GM19025 (cell line): ENCODE data around the gene RTN4IP1.
"Not testable (repeated sequence)": the region's sequence is repeated elsewhere in the genome, so short reads cannot be mapped to it uniquely, and the experiment has no call there.

Source experiments
- ATAC-seq: cut with Tn5 transposase; IDR thresholded peaks from one replicate; pipeline ENCODE4 v1.9.1; 2021; ENCODE audit warnings: mild to moderate bottlenecking, low read depth, moderate library complexity; ENCODE audit not compliant: unreplicated experiment

Gene RTN4IP1

GRCh38 chr6:106586815-106587415 is 42.4 kb downstream of the RTN4IP1 start:
- ATAC-seq = no peak

DNA sequence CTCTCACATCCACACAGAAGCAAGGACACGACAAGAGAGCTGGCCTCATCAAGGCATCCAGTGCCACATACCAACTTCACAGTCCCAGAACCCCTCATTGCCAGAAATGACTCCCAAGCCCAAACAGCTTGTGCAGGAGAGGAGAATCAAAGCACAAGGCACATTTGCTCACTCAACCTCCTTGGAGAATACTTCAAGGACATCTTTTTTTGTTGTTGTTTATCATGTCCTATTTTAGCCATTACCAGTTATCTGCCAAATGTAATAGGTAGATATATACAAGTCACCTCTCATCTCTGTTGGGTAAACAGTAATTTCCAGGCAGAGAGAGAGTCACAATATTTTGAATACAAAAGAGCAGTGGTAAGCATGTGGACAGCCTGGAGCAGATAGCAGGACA is 47.8 kb downstream of the RTN4IP1 start:
- ATAC-seq = no peak

DNA sequence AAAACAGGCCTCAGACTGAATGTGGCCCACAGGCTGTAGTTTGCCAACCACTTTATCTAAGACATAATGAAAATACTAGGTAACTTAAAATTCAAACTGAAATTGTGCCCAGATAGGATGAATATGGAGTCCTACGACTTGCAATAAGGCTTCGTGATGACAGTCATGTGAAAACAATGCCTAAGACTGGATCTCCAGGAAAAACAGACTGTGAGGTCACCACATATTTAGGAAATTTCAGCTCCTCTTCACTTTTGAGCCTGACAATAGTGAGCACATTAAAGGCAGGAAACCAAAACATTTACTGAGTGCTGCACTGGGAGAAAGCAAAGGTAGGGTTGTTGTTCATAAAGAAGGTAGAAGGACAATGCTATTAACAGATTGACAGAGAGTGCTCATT is 50.0 kb downstream of the RTN4IP1 start:
- ATAC-seq = no peak

- no peak for ATAC-seq
These were observed 54.4 kb downstream of the RTN4IP1 start for GRCh38 chr6:106574741-106575458.

GRCh38 chr6:106572875-106573585 is 56.3 kb downstream of the RTN4IP1 start:
- ATAC-seq = no peak

DNA sequence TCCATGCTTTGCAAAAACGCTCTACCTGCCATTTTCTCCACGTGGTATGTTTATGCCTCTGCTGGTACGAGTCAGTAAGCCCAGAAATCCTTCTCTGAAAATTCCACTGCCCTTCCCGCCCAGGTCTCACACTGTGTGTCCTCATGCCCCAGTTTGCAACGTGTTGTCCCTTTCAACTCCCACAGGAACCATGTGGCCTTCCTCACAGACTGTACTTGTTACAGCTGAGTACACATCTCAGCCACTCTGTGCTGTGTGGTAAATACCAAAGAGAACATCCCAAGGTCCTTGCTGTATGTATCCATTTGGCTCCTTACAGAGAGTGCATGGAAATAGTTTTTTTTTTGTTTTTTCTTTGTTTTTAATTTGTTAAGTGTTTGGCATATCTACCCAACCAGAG is 56.9 kb downstream of the RTN4IP1 start:
- ATAC-seq = no peak

DNA sequence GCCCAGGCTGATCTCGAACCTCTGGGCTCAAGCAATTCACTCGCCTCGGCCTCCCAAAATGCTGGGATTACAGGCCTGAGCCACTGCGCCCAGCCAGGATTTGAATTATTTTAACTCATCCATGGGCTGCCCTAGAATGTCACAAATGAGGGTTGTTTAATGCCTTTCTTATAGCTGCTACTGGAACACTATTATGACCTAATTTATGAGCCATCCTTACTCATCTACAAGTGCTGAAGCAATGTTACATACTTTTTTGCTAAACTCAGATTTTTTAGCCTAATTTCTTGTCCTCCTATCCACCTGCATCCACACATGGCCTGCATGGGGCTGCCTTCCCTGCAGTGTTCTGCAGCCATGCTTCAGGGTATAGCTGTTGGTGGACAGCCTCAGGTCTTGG is 59.9 kb downstream of the RTN4IP1 start:
- ATAC-seq = no peak

- no peak for ATAC-seq
These were observed 60.8 kb downstream of the RTN4IP1 start for GRCh38 chr6:106568530-106568929.

DNA sequence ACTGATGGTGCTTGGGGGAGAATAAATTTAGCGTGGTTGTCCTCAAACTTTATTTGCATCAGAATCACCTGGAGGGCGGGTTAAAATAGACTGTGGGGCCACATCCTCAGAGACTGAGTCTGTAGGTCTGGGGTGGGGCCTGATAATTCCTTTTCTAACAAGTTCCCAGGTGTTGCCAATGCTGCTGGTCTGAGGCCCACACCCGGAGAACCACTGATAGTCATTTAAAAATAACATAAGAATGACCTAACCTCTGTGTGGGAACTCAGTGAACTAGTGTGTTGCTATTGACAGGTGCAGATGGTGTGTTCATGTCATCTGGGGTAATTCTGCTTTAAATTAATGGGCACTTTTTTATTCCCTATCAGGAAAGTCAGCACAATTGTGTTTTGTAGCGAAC is 64.8 kb downstream of the RTN4IP1 start:
- ATAC-seq = no peak

- no peak for ATAC-seq
These were observed 65.7 kb downstream of the RTN4IP1 start for GRCh38 chr6:106563614-106564013.

- ATAC-seq = no peak
These were observed 67.5 kb downstream of the RTN4IP1 start for GRCh38 chr6:106561686-106562405.

DNA sequence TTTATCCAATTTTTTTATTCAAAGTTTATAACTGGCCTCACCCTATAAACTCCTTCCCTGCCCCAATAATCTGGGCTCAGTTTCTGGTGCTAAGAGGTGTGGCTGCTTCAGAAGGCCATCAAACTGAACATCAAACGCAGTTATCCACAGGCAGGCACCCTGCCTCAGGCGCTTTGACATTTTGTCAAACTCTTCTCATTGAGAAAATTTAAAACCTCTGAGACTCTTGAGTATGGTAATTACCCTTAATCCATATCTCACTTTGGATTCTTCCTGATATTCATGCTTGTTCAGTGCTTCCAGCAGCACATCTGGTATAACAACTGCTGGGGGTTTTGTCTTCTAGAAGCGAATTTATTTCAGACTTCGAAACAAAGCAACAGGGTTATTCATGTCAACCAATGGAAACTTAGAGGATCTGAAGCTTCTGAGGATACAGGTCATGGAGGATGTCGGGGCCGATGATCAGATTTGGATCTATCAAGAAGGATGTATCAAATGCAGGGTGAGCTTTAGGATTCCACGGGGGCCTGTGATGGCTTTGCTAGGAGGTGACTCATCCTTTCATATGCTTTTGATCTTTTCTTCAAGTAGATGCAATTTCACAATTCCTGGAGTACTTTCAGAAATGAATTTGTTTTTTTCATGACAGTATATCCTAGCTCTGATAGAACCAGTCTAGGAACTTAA is 68.2 kb downstream of the RTN4IP1 start:
- ATAC-seq = no peak

DNA sequence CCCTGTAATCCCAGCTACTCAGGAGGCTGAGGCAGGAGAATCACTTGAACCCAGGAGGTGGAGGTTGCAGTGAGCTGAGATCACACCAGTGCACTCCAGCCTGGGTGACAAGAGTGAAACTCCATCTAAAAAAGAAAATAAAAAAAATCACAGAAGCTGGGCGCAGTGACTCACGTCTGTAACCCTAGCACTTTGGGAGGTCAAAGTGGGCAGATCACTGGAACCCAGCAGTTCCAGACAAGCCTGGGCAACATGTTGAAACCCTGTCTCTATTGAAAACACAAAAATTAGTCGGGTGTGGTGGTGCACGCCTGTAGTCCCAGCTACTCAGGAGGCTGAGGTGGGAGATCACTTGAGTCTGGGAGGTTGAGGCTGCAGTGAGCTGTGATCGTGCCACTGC is 69.6 kb downstream of the RTN4IP1 start:
- ATAC-seq = not testable (repeated sequence)

- ATAC-seq = no peak
These were observed 70.9 kb downstream of the RTN4IP1 start for GRCh38 chr6:106558364-106558763.

GRCh38 chr6:106557837-106558236 is 71.5 kb downstream of the RTN4IP1 start:
- ATAC-seq = no peak

DNA sequence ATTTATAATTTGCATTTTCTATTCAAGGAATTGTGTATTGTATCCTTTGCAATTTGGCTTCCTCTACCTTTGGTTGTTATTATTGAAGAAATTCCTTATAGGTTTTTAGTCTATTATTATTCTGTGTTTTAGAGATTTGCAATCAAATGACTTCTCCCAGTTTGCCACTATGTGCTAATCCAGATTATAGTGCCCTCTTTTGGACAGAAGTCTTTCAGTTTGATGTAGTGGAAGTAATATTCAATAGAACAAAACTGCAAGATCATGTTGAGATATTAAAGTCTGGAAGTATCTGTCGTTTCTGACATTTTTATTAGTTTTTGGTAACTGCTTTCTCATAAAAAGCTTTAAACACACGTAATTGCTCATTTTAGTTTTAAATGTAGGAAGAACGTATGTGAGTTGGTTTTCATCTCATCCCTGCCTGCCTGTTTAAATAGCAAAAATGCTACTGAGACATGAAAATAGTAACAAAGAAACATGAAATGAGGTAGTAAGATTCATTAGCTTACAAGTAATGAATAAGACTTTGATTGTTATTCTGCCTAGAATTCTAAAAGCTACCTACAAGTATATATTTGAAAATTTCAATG is 72.8 kb downstream of the RTN4IP1 start:
- ATAC-seq = no peak

DNA sequence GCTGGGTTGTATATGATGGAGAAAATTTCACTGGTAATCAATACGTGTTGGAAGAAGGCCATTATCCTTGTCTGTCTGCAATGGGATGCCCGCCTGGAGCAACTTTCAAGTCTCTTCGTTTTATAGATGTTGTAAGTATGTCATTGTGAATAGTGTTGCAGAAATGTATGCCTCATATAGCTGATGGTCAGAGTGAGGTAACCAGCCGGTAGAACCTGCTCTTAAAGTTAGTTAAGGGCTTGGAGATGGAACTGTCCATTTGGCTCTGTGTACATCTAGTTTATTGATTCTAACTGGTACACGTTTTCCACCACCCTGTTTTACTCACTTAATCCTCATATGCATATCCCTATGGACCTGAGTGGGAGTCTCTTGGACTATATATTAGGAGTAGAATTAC is 73.5 kb downstream of the RTN4IP1 start:
- ATAC-seq = no peak

DNA sequence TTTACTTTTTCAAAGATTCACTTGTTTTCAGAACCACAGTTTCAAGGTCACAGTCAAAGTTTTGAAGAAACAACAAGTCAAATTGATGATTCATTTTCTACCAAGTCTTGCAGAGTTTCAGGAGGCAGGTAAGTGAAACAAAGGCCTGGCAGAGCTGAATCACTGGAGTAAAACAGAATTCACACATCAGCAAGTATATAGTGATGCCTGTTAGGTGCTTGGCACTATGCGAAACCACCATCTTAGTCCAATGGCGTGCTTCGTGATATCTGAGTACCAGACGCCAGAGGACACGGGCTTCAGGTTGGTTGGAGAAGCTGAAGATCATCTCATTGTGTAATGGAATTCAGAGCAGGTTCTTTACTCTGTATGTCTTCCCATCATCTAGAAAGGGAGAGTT is 75.9 kb downstream of the RTN4IP1 start:
- no peak for ATAC-seq

DNA sequence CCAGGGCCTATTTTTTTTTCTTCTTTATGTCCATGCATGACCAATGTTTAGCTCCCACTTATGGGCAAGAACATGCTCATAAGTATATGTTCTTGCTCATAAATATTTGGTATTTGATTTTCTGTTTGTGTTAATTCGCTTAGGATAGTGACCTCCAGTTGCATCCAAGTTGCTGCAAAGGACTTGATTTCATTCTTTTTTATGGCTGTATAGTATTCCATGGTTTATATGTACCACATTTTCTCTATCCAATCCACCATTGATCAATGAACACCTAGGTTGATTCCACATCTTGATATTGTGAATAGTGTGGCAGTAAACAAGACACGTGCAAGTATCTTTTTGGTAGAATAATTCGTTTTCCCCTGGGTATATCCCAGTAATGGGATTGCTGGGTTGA is 78.1 kb downstream of the RTN4IP1 start:
- no peak for ATAC-seq

DNA sequence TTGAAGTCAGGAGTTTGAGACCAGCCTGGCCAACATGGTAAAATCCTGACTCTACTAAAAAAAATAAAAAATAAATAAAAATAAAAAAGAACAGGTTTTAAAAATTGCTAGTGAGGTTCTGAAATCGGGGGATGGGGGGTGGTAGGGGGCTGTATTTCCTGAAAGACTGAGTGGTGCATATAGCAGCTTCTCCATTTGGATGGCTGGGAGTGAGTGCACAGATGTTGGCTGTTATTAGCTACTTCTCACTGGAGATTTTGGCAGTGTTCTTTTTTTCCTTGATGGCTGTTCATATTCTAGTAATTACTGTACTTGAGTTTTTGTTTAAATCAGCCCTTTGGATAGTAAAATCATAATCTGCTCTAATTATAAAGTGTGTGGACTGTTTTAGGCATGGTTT is 79.8 kb downstream of the RTN4IP1 start:
- ATAC-seq = no peak
